DMS53 (cell line): ENCODE results near the gene ITGA1.

Experiments
- DNase-seq: peaks from one replicate; lab custom pipeline; 2025; lab: John Stamatoyannopoulos, UW

ITGA1 gene

DNA sequence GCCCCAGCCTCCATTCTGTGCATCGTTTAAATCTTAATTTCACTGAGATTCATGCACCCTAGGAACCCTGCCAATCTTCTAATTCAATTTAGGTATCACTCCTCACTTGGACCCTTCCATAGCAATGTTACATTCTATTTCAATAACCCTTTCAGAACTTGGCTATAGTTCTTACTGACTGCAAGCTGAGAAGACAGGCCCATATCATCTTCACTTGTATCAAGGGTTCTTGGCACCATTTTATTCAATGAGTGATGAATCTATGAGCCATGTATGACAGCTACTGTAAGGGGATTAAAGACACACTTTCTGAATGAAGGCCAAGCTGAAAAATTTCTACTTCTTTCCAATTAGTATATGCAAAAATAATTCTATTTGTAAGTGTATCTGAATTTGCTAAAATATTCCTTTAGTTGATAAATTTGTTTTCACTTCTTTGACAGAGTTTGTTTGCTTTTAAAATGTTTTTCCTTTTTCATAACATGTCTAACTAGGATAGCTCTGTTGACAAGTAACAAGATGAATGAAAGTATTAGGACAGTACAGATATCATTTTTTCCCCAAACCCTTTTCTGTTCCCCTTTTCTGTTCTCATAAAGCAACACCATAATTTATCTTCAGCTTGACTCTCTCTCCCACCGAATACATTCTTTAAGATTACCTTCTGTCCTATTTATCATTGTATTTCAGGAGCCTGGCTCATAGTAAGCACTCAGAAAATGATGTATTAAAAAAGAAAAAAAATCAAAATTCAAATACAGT, 211.0 kb downstream of the ITGA1 start:
- DNase-seq = no peak

DNA sequence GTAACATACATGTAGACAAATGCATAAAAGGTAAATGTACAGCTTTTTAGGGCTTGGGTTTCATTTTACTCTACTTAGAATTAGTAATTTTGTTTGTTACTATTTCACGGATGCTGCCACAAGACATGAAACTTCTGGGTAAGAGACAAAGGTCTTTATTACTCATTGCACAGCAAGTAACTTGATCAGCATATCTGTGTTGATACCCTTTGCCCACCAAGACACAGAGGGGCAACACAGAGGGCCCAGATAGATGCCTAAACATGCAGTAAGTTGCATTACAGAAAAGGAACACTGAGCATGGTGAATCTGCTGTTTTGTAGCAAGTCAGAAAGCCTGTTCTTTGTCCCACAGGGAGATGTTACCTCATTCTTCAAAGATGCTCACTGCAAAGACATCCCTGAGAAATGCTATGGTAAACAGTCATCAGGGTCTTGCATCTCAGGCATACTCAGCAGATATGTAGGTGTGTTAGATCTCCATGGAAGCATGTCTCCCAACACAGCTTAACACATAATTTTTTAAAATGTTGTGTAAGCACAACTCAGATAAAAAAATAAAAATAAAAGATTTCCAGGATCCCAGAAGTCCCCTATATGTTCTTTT, 211.7 kb downstream of the ITGA1 start:
- DNase-seq = no peak

DNA sequence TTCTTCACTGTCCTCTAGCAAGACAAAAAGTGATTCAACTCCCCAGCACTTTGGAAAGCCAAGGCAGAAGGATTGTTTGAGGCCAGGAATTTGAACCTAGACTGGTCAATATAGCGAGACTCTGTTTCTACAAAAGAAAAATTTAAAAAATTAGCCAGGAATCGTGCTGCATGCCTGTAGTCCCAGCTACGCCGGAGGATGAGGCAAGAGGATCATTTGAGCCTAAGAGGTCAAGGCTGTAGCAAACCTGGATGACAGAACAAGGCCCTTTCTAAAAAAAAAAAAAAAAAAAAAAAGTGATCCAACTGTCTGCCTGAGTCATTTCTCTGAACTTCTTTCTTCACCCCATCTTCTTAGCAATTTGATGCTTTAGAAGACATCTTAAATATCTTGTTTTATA, 213.8 kb downstream of the ITGA1 start:
- DNase-seq = no peak

DNA sequence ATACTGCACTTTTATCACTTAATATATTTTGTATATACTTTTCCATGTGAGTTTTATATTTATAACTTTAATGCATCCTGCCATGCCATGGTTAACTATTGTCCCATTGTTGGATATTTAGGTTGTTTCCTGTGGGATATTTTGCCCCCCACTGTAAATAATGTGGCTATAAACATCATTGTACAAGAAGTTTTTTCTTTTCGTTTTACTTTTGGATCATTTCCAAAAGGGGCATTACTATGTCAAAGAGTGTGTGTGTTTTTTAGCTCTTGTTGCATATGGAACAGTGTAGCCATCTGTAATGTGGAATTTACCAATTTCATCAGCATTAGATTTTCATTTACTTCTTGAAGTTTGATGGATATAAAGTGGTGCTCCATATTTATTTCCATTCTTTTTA, 214.8 kb downstream of the ITGA1 start:
- DNase-seq = no peak

DNA sequence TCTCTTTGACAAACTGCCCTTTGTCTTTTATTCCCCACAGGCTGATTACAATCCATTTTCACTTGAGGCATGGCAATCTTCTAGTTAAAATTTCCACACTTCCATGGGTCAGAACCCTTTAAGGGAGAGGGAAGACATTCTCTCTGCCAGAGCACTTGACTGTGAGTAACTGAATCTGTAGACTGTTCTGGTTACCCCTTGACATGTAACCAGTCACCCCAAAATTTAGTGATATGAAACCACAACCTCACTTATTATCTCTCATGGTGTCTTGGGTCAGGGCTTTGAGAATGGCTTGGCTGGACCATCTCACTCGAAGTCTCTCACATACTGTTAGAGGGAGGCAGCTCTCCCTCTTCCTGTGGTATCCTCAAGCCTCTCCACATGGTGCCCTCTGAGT, 215.4 kb downstream of the ITGA1 start:
- no peak for DNase-seq

DNA sequence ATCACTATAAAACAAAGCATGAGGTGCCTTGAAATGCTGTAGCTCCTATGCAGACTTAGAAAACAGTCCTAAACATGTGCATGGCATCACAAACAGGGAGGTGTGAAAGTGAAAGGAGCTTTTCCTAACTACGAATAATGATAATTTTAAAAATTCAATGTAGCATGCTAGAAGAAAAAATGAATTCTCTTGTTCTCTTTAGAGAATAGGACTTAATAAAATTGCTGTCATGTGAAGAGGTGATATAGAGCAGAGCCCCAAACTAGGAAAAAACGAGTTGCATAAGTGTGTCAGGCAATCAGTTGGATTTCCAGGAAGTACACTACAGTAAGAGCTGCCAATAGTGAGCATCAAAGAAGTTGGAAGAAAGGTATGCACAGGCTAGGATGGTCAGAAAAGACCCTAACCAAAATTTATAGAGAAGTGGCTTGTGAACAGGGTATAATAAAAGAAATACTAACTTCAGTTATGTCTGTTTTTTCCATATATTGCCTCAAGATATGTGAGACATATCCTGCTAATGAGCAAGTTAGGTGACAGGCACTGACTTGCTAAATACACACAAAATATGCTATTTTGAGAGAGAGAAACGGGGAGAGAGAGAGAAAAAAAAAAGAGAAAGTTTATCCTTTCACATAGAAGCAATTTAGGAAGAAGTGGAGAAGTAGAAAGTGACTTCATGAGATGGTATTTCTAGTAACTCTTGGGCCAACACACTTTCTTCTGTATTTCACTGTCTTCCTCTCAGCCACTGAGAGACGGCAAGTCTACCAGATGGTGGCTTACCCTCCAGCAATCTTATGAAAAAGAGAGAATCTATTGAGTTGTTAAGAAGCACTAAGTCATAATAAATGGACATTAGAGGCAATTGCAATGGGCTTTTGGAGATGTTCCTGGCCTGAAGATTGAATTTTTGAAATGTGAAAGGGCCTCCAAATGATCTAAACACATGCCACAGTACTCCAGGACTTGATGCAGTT, 219.5 kb downstream of the ITGA1 start:
- no peak for DNase-seq

DNA sequence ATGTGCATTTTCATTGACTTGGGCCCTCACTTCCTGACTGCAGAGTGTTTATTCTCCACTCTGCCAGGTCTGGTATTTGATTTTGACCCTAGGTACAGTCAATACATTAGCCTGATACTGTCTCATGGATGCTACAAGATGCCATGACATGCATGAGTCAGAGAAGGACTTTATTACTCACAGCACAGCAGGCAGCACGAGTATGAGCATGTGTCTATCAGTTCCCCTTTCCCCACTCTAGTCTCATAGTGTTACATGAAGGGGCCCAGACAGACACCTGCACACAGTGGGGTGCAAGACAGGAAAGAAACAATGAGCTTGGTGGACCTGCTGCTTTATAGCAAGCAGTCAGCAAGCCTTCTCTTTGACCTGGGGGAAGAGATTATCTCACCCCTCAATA, 221.0 kb downstream of the ITGA1 start:
- DNase-seq = peak; percentile 36
